Measurements from ENCODE around the gene RNF150.
"Not testable (repeated sequence)": the region's sequence is repeated elsewhere in the genome, so short reads cannot be mapped to it uniquely, and the experiment has no call there.

RNF150 gene

DNA sequence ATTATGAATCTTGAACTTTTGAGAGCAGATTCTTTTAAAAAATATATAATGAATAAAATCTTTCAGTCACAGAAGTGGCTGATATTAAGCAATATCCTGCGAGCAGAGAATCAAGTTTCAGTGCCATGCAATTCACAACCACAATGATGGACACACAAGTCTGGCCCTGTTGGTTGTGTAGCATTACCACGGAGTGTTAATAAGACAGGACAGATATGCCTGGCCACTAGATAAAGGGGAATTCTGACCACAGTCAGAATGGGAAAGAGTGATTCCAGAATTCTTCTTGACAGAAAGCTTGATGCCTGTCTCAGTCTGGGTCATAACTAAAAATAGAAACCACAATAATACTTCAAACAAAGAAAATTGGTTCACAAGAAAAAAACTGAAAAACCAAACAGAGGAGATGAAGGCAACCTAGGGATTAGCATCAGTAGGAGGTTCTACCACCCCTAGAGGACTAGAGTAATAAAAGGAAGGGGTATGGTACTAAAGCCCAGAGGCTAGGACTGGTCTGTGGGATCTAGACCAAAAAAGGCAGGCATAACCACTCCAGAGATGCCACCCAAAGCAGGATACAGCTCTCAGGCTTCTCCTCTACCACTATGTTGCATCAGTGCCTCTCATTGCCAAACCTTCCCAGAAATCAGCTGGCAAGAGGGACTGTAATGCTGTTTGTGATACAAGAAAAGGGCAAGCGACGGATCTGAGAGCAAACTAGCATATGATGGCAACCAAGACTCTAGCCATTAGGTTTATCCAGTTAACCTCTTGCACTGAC lies 59.0 kb downstream of the RNF150 start:
- no peak for DNase-seq

- no peak for DNase-seq
Observed at GRCh38 chr4:141066690-141067089, 66.6 kb downstream of the RNF150 start.

GRCh38 chr4:141065872-141066271 lies 67.4 kb downstream of the RNF150 start:
- no peak for DNase-seq

DNA sequence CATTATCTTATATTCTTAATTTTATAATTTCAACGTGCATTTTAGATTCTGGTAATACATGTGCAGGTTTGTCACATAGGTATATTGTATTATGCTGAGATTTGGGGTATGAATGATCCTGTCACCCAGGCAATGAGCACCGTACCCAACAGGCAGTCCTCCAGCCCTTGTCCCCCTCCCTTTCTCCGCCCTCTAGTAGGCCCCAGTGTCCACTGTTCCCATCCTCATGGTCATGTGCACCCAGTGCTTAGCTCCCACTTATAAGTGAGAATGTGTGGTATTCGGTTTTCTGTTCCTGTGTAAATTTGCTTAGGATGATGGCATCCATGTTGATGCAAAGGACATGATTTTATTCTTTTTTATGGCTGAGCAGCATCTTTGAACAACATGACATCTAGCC lies 70.6 kb downstream of the RNF150 start:
- DNase-seq: no peak

- DNase-seq: no peak
Observed at GRCh38 chr4:141058591-141059512, 74.4 kb downstream of the RNF150 start.

DNA sequence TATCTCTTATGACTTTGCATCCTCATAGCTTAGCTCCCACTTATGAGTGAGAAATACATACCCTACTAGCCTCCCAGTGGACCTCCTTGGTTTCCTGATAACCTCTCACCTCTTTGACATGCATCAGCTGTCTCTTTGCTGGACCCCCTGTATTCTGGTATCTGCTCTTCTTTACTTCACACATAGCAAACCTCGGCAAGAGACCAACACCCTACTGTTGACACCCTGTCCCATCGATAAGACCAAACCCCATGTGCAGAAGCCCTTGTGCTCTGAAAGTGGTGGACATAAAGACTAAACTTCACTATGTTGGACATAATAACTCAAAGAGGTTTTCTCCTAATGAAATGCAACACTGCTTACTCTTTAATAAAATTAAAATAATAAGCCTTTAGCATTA lies 75.7 kb downstream of the RNF150 start:
- DNase-seq: no peak

DNA sequence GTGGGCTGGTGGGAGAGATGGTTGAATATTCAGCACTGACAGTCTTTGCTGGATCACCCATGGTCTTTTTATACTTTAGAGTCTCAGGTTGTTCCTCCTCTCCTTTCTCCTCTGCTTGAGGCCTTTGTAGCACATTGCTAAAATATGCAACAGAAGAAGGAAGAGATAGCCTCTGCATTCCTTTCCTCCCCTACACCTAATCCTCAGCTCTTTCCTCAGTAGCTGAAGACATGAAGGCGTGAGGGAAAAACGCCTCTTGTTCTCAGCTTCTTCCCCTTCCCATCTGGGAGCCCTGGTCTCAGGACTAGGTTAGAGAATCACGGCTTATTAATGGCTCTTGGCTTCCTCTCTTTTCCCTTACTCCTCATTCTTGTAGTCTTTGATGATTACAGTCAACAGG lies 76.8 kb downstream of the RNF150 start:
- DNase-seq: no peak

- DNase-seq: no peak
Observed at GRCh38 chr4:141054446-141054845, 78.8 kb downstream of the RNF150 start.

DNA sequence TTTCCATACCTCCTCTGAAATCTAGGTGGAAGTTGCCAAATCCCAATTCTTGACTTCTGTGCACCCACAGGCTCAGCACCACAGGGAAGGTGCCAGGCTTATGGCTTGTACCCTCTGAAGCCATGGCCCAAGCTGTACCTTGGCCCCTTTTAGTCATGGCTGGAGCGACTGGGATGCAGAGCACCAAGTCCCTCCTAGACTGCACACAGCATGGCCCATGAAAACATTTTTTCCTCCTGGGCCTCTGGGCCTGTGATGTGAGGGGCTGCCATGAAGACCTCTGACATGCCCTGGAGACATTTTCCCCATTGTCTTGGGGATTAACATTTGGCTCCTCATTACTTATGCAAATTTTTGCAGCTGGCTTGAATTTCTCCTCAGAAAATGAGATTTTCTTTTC lies 82.3 kb downstream of the RNF150 start:
- DNase-seq: not testable (repeated sequence)

GRCh38 chr4:141047228-141047884 lies 85.9 kb downstream of the RNF150 start:
- no peak for DNase-seq

DNA sequence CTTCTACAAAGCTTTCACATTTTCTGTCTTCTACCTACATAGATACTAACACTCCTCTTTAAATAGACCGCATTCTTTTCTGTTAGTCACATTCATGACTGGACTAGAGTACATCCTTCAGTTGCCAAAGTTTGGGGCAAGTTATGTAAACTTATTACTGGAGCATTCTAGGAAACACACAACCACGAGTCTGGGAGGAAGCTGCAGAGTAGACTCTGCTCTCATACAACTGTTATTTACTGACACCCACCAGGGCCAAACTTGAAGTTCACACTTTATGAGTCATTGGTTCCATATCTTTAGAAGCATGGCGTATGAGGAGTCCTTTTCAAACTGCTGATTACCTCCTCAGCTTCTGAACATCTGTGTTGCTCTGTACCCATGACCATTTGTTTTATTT lies 87.0 kb downstream of the RNF150 start:
- no peak for DNase-seq

GRCh38 chr4:141045848-141046247 lies 87.4 kb downstream of the RNF150 start:
- no peak for DNase-seq

GRCh38 chr4:141041021-141041476 lies 92.2 kb downstream of the RNF150 start:
- no peak for DNase-seq

GRCh38 chr4:141039156-141039555 lies 94.1 kb downstream of the RNF150 start:
- no peak for DNase-seq

DNA sequence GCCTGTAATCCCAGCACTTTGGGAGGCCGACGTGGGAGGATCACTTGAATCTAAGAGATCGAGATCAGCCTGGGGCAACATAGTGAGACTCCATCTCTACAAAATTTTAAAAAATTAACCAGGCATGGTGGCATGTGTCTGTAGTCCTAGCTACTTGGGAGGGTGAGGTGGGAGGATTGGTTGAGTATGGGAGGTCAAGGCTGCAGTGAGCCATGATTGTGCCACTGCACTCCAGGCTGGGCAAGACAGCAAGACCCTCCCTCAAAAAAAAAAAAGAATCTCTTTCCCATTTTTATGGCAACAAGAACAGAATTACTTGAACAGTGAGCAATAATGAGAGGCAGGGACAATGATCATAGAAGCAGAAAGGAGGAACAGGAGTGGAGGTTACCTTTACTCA lies 94.8 kb downstream of the RNF150 start:
- DNase-seq: no peak

DNA sequence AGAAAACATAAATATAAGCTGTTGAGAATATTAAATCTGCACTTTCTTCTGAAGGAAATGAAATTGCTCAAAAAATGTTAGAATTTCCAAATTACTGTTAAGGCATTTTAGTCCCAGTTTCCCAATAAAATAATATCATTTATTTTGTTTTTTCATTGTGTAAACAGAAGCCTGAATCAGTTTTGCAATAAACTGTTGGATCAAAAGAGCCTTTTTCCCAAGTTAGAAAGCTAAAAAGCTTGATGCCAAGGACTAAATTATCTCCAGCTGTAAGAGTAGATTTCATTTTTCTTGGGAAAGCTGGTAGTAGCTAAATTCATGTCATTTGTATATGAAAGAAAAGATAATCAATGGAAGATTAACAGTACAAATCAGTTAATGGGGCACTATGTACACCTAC lies 95.8 kb downstream of the RNF150 start:
- DNase-seq: no peak

DNA sequence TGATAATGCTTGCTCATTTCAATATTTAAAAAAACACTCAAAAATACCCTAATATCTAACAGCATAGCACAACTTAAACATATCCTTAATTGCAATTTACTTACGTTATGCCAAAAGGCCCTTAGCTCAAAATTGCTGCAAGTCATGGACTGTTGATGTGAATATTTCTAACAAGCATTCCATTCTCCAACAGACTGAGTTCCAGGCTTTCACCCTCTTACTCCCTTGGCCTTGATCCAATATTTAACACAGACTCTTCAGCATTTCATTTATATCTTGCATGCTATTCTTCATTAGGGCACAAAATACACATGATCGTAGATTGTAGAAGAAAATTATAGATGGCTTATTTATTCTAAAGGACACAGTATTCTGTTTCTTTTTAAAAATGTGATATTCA lies 96.5 kb downstream of the RNF150 start:
- DNase-seq: no peak

GRCh38 chr4:141035920-141036319 lies 97.3 kb downstream of the RNF150 start:
- no peak for DNase-seq

DNA sequence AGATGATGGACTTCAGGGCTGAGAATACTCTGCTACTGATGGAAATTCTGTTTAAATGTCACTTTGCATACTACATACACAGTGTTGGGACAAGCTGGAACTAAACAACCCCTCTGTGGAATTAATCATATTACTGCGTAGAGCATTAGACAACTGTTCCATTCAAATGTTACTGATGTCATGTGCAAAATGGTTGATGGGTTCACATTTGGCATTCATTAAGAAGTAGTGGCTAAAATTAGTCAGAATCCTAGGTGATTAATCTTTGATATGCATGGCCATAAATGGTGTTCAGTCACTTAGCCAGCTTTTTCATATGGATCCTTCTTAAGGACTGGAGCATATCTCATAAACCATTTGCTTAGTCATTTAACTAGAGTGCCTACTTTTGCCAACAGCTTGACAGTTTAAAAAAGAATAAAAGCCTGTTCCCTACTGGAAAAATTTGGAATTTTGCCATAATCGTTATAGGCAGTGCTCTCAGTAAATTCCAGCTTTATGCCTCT lies 105.2 kb downstream of the RNF150 start:
- DNase-seq: no peak

- no peak for DNase-seq
Observed at GRCh38 chr4:141027421-141027820, 105.8 kb downstream of the RNF150 start.

GRCh38 chr4:141026900-141027299 lies 106.4 kb downstream of the RNF150 start:
- no peak for DNase-seq

GRCh38 chr4:141023051-141023450 lies 110.2 kb downstream of the RNF150 start:
- no peak for DNase-seq

DNA sequence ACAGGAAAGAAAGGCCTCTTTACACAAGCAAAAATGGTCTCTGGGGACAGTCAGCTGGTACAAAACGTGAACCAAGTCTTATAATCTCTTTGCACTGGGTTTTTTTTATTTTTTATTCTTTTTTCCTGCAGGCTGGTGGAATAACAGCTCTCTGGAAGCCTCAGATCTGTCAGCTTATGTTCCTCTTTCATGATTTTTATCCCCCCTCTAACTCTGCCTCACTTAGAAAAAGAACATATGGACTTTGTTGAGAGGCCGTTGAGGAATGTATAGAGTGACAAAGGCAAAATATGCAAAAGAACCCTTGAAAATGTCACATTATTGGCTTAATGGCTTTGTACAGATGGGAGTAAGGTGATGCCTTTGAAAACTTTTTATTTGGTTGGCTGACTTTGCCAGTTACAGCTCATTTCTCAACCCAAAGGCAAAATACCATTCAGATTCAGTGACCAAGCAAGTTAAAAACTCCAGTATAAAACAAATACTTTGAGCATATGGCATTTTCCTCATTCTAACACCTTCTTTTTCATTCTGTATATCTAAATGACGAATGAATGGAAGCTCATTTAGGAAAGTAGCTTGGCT lies 111.1 kb downstream of the RNF150 start:
- no peak for DNase-seq

All from stimulated activated CD4-positive, alpha-beta T cell treated with anti-CD3 and anti-CD28 coated beads, Interleukin-1b, Interleukin-23, amount 100 ng/mL, for 48 hours (primary cell).